ENCODE results near the gene FAM193A. TPM values are rescaled to one million over a fixed set of nuclear protein-coding genes. Genes with fewer than 3 reads are reported as not detected.
"Not testable (repeated sequence)": the region's sequence is repeated elsewhere in the genome, so short reads cannot be mapped to it uniquely, and the experiment has no call there.

FAM193A gene
- total RNA-seq, 1 donor from 2014 or later, result 30.9 TPM

DNA sequence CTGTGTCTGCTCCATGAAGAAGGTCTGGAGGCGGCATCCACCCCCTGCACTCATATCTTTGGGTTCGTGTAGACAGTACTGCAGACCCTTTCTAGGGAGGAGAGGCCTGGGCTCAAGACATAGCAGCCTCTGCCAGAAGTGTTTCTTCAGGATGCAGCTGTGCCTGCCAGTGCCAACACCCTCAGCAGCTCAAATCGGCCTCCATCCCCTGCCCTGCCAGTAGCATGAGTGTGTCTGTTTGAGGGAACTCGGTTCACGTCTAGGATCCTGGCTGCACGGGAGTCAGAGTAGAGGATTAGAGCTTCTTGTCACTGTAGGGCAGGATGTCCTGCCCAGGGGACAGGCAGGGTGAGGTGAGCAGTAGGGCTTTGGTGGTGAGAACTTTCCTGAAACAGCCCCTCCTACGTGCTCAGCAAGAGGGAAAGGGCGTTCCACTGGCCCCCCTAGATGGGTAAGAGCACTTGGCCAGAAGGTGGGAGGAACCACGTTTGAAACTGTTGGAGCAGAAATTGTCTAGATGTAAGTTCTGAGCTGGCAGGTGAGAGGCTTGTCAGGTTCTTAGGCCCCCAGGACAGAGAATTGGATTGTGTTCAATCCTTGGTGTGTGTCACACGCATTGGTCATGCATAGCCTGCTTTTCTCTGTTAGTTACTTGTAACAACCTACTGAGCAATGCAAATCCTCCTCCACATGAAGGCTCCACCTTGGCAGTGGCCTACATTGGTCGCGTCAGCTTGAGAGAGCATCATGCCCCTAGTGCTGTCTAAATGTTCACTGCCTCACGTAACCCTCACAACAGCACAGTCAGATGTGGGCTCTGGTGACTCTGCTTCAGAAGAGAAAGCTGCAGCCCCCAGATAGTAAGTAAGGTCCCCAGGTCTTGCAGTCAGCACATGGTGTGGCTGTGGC is 25.8 kb upstream of the FAM193A start:
- Histone ChIP-seq H3K9me3 (no peaks in the 10 kb centered on the region), H3K4me1 (no peaks in the 10 kb centered on the region), H3K27ac (no peak overlapping the region), H3K36me3 (peaks cover 45 to 70% of the 10 kb centered on the region in 2 donors), H3K4me3 (no peak overlapping the region), H3K27me3 (no peaks in the 10 kb centered on the region)
- DNase-seq (ENCODE audit: low spot score in 2 of 2), result no peak
- TF ChIP-seq, protein P1, sequence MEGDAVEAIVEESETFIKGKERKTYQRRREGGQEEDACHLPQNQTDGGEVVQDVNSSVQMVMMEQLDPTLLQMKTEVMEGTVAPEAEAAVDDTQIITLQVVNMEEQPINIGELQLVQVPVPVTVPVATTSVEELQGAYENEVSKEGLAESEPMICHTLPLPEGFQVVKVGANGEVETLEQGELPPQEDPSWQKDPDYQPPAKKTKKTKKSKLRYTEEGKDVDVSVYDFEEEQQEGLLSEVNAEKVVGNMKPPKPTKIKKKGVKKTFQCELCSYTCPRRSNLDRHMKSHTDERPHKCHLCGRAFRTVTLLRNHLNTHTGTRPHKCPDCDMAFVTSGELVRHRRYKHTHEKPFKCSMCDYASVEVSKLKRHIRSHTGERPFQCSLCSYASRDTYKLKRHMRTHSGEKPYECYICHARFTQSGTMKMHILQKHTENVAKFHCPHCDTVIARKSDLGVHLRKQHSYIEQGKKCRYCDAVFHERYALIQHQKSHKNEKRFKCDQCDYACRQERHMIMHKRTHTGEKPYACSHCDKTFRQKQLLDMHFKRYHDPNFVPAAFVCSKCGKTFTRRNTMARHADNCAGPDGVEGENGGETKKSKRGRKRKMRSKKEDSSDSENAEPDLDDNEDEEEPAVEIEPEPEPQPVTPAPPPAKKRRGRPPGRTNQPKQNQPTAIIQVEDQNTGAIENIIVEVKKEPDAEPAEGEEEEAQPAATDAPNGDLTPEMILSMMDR (IDR thresholded peaks at IDR 0.05), result no peak
- intact Hi-C loops (cut with DNase I), result no loop called here

DNA sequence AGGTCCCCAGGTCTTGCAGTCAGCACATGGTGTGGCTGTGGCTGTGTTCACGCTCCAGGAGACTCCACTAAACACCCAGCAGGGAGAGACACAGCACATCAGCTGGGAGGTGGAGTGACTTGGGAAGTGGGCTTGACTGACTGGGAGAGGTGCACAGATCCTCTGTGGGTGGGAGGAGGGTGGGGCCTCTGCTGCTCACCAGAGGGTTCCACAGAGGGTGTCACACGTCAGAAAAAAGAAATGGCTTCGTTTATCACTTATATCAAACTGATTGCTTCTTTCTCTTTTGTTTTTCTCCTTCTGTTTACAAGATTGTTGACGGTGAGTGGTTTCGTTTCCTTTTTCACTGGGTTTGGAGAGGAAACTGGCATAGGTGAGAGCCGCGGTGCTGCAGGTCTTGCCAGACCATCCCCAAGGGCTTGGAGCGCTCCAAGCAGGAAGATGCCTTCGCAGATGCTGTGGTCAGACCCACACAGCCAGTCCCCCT is 24.8 kb upstream of the FAM193A start:
- Histone ChIP-seq H3K27me3 (no peaks in the 10 kb centered on the region), H3K9me3 (no peaks in the 10 kb centered on the region), H3K27ac (no peak overlapping the region), H3K36me3 (peaks cover 45 to 64% of the 10 kb centered on the region in 2 donors), H3K4me1 (peaks cover 0 to 6% of the 10 kb centered on the region in 2 donors), H3K4me3 (no peak overlapping the region)
- TF ChIP-seq, protein P1 (IDR thresholded peaks at IDR 0.05), result no peak
- no peak for DNase-seq (ENCODE audit: low spot score in 2 of 2)
- intact Hi-C loops (cut with DNase I), result no loop called here

DNA sequence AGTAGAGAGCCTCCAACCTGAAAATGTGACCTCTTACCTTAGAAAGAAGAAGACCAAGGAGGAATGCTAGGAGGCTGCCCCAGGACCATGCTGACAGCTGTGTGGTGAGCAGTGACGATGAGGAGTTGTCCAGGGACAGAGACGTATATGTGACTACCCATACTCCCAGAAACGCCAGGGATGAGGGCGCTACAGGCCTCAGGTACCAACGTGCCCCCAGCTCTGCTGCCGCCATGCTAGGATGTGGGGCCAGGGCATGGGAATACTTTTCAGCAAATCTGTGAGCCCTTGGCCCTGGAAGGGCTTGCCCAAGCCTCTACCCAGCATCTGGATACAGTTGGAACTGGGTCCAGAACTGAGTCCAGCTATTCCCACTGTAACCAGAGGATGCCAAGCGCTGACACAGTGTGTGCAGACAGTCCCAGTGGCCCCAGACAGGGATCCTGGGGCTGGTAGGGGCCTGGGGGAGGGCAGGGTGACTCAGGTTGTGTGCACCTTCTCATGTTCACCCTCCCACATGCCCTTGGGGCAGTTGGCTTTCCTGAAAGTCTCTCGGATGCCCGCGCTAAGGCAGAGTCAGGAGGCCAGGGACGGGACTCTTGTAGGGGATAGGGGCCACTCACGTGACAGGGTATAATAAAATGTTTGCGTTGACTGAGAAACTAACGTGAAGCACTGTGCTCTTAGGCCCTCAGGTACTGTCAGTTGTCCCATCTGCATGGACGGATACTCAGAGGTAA is 23.9 kb upstream of the FAM193A start:
- Histone ChIP-seq H3K27me3 (no peaks in the 10 kb centered on the region), H3K4me1 (peaks cover 0 to 6% of the 10 kb centered on the region in 2 donors), H3K9me3 (no peaks in the 10 kb centered on the region), H3K4me3 (no peak overlapping the region), H3K36me3 (peaks cover 45 to 63% of the 10 kb centered on the region in 2 donors), H3K27ac (no peak overlapping the region)
- no peak for DNase-seq (ENCODE audit: low spot score in 2 of 2)
- intact Hi-C loops (cut with DNase I), result no loop called here
- TF ChIP-seq, protein P1 (IDR thresholded peaks at IDR 0.05), result no peak

DNA sequence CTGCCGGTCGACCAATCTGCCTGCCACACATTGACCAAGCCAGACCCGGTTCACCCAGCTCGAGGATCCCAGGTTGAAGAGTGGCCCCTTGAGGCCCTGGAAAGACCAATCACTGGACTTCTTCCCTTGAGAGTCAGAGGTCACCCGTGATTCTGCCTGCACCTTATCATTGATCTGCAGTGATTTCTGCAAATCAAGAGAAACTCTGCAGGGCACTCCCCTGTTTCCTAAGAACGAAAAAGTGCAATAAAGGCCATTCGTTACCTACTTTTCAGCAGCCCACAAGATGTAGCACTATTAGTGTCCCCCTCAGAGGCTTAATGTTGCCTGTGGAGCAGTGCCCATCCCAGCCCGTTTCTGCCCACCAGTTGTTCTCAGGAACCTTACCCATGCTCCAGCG is 22.3 kb upstream of the FAM193A start:
- H3K9me3 ChIP-seq; H3K27ac ChIP-seq; H3K27me3 ChIP-seq; DNase-seq (ENCODE audit: low spot score in 2 of 2); H3K4me1 ChIP-seq; H3K4me3 ChIP-seq; intact Hi-C loops (cut with DNase I): not testable (repeated sequence)
- peaks cover 36 to 53% of the 10 kb centered on the region in 2 donors for H3K36me3 ChIP-seq

DNA sequence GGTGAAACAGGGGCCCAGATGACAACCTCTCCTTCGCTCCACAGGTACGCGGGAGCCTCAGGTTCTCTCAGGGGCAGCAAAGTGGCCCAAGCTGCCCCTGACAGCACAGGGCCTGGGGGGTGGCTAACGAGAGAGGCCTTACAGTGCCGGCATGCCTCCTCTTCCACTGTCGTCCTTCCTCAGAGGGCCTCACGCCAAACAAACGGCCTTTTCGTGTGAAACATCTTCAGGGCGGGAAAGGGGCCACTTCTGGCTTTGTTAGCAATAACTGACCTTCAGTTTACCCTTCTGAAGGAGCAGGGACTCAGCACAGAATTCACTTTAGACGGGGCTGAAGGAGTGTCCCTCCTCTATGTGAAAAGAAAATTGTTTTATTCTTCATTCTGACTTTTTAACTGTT is 21.5 kb upstream of the FAM193A start:
- peaks cover 30 to 46% of the 10 kb centered on the region in 2 donors for H3K36me3 ChIP-seq
- H3K27ac ChIP-seq; H3K4me3 ChIP-seq; H3K9me3 ChIP-seq; intact Hi-C loops (cut with DNase I); DNase-seq (ENCODE audit: low spot score in 2 of 2); H3K4me1 ChIP-seq; H3K27me3 ChIP-seq: not testable (repeated sequence)

DNA sequence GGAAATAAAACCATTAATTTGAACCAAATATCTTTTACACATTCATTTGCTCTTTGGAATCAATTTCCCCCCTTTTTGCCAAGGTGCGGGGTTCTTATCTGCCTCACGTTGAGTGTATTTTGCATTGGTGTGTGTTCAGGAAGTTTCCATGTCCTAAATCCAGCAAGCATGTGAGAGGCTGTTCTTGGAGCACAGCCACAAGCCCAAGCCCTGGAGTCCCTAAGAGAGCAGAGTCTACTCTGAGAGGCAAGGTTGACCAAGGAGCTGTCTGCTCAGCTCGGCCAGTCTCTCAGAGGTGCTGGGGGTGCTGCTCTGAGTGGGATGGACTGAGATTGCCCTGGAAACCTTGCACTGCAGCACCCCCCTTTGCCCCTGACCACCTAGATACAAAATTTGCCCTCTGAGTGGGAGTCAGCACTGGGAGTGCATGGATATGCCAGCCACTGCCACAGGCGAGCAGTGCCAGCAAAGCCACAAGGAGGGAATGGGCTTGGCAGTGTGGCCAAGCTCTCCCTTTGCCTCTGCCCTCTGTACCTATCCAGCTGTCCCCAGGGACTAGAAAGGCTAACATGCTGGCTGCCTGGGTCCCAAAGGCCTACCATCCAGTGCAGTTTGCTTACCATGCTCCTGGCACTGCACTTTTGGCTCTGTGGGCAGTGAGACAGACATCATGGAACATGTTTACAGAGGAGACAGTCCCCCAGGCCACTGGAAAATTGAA is 20.5 kb upstream of the FAM193A start:
- no peak overlapping the region for H3K4me3 ChIP-seq
- intact Hi-C loops (cut with DNase I), result no loop called here
- TF ChIP-seq, protein P1 (IDR thresholded peaks at IDR 0.05), result no peak
- H3K27ac ChIP-seq, result peak overlapping the region; percentile 49 to 57
- DNase-seq (ENCODE audit: low spot score in 2 of 2), result no peak
- no peaks in the 10 kb centered on the region for H3K9me3 ChIP-seq
- peaks cover 30 to 37% of the 10 kb centered on the region in 2 donors for H3K36me3 ChIP-seq
- peaks cover 0 to 6% of the 10 kb centered on the region in 2 donors for H3K4me1 ChIP-seq
- H3K27me3 ChIP-seq, result no peaks in the 10 kb centered on the region
